Memory B cell (primary cell): ENCODE data around the gene DNASE1L2.

Experiments
- ATAC-seq: fragments of 150-1000 bp; cut with Tn5 transposase; 2 replicates; pipeline ENCODE4 v1.10.0; 2021; ENCODE audit warnings: low read depth, mild to moderate bottlenecking, moderate library complexity
- DNase-seq, 2 donors: peaks; one replicate each; pipeline ENCODE4 v3.0.0; 2022; ENCODE audit warnings: low spot score in 2 of 2
- H3K27ac Mint-ChIP-seq: one replicate; pipeline ENCODE4 v1.8.0; 2022; ENCODE audit warnings: mild to moderate bottlenecking, moderate library complexity, mixed read lengths
- H3K27me3 Mint-ChIP-seq: one replicate; pipeline ENCODE4 v1.8.0; 2022; ENCODE audit warnings: mixed read lengths
- H3K36me3 Mint-ChIP-seq: one replicate; pipeline ENCODE4 v1.8.0; 2022; ENCODE audit warnings: mild to moderate bottlenecking, mixed read lengths
- H3K4me1 Mint-ChIP-seq: one replicate; pipeline ENCODE4 v1.8.0; 2022; ENCODE audit warnings: mixed read lengths
- H3K4me3 Mint-ChIP-seq: one replicate; pipeline ENCODE4 v1.8.0; 2022; ENCODE audit warnings: mild to moderate bottlenecking, moderate library complexity, mixed read lengths
- H3K9me3 Mint-ChIP-seq: one replicate; pipeline ENCODE4 v1.8.0; 2022; ENCODE audit warnings: mixed read lengths

The DNASE1L2 gene

DNA sequence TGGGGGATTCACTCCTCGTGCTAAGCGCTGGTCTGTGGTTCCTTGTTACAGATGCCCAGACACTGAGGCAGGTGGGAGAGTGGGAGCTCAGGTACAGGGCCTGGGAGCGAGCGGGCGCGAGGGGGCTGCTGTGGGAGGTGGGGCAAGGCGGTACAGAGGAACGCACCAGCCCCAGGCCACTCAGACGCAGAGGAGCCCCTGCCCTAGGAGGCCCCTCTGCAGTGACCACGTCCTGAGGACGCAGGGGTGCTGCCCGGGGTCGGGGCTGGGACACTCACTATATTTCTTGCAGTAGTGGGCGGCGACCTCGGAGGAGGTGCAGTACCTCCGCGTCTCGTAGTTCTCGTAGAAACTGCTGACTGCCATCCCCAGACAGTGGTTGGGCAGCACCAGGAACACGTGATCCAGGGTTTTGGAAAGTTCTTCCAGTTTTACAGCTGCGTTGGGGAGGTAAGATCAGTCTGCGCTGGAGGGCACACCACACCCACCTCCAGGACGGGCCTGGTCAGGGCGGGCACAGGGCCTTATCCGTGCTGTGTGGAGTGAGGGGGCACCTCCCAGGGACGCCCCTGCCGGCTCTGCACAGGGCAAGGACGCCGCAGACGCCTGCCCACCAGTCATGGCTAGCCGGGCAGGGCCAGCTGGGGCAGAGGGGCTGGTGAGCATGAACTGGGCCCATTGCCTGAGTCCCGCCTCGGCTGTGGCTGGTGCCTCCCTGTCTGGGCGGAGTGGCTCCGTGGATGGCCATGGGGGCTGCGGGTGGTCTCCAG lies 47.9 kb downstream of the DNASE1L2 start:
- no peaks in the 10 kb centered on the region for H3K9me3 Mint-ChIP-seq
- H3K27ac Mint-ChIP-seq, result no peak overlapping the region
- DNase-seq (no peak), ATAC-seq (no peak)
- H3K4me1 Mint-ChIP-seq, result peaks cover 2% of the 10 kb centered on the region
- no peak overlapping the region for H3K4me3 Mint-ChIP-seq
- peaks cover 4% of the 10 kb centered on the region for H3K27me3 Mint-ChIP-seq
- peaks cover 3% of the 10 kb centered on the region for H3K36me3 Mint-ChIP-seq

DNA sequence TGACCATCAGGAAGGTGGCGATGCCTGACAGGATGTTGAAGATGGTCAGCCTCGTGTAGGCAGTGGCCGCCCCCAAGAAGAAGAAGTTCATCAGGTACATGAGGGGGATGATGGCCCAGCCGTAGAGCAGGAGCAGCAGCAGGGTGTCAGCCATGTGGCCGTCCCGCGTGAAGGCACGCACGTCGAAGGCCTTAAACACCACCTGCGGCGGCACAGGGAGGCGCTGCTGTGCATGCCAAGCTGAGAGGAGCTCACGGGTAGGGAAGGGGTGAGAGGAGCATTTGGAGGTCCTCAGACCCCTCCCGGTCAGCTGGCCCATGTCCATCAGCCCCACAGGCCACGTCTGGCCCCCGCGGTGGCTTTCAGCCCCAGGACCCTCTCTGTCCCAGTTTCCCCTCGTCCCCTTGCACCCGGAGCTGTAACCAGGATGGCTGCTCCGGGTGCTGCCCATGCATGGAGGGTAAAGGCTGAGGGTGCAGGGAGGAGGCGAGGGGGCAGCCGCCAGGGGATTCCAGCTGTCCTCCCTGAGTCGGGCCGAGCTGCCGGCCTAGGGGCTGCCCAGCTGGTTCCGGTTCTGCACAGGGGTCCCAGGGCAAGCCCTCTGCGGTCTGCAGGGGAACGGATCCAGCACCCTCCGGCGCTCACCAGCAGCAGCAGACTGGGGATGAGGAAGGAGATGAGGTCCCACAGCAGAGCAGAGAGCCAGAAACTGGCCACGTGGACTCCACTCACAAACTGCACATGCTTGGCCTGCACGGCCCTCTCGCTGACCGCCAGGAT lies 48.7 kb downstream of the DNASE1L2 start:
- Mint-ChIP-seq H3K4me1 (peaks cover 2% of the 10 kb centered on the region), H3K36me3 (peaks cover 3% of the 10 kb centered on the region), H3K9me3 (no peaks in the 10 kb centered on the region), H3K4me3 (no peak overlapping the region), H3K27me3 (peaks cover 4% of the 10 kb centered on the region), H3K27ac (no peak overlapping the region)
- no peak for ATAC-seq
- DNase-seq, result no peak

DNA sequence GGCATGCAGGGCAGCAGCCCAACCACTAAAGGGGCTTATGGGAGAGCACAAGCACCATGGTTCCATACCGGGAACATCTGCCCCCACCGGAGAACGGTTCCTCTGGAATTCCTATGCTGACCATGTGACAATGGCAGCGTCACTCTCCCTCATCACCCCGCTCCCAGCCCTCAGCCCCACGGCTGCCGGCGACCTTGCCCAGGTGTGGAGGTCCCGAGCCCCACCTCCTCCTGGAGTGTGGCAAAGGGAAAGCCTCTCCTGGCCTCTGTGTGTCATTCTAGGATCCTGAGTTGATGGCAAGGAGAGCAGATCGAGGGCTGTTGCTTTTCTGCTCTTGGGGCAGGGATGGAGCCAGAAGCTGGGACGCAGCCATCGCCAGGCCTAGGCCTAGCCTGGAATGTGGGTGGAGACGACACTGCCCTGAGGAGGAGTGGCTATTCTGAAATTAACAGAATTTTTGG lies 49.5 kb downstream of the DNASE1L2 start:
- Mint-ChIP-seq H3K9me3 (no peaks in the 10 kb centered on the region), H3K27ac (no peak overlapping the region), H3K36me3 (peaks cover 3% of the 10 kb centered on the region), H3K4me3 (no peak overlapping the region), H3K4me1 (peaks cover 2% of the 10 kb centered on the region), H3K27me3 (peaks cover 4% of the 10 kb centered on the region)
- no peak for DNase-seq
- no peak for ATAC-seq

DNA sequence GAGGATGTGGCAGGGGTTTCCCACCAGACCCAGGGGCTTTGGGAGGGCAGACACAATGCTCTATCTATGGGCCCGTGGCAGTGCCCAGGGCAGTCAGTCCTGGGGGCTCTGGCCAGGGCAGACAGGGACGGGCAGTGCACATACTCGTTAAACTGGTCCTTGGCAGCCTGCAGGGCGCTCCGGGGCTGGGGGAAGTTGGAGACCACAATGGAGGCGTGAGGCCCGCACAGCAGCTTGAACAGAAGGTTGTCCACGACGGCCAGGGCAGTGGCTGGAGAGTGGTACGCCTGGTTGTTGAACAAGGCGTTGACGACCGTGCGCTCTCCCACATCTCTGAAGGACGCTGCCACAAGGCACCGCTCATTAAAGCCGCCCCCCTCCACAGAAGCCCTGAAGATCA lies 50.3 kb downstream of the DNASE1L2 start:
- Mint-ChIP-seq H3K27me3 (peaks cover 4% of the 10 kb centered on the region), H3K9me3 (no peaks in the 10 kb centered on the region), H3K36me3 (peaks cover 5% of the 10 kb centered on the region), H3K4me1 (peaks cover 2% of the 10 kb centered on the region), H3K27ac (no peak overlapping the region), H3K4me3 (no peak overlapping the region)
- DNase-seq, result no peak
- no peak for ATAC-seq

DNA sequence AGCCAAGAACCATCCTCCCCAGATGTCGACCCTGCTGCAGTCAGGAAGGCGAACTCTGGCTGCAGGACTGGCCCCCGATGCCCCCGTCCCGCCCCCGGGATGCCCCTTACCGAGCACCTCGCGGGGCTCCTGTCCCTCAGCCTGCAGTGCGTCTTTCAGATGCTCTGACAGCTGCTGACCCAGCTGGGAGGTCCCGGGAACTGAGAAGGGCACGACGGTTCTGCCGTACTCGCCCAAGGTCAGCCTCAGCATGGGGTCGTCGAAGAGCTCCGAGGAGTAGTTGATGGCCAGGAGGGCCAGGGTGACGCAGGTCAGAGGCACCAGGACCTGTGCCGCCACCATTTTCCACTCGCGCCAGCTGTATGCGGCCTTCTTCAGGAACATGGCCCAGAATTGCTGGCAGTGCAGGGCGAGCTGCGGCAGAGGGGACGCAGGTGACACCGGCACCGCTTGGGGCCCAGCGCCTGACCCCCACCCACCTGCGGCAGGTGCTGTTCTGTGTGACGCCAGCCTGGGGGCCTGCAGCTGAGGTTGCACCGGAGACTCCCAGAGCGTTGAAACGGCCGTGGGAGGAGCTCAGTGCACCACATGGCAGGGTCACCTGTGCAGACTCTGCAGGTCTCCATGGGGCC lies 51.8 kb downstream of the DNASE1L2 start:
- H3K27me3 Mint-ChIP-seq, result peaks cover 4% of the 10 kb centered on the region
- no peak for ATAC-seq
- H3K9me3 Mint-ChIP-seq, result no peaks in the 10 kb centered on the region
- no peak overlapping the region for H3K27ac Mint-ChIP-seq
- DNase-seq, result no peak
- H3K36me3 Mint-ChIP-seq, result peaks cover 5% of the 10 kb centered on the region
- peaks cover 2% of the 10 kb centered on the region for H3K4me1 Mint-ChIP-seq
- no peak overlapping the region for H3K4me3 Mint-ChIP-seq
